ENCODE measurements around the gene ZC3H7A. TPM values are rescaled to one million over a fixed set of nuclear protein-coding genes. Genes with fewer than 3 reads are reported as not detected.

ZC3H7A gene
- total and polyA plus RNA-seq, 9 of the 15 experiments (the other 6 are each of a cell fraction or from before 2014, with no cell fraction given): 19.8 to 49.1 (median 28.2) TPM

GRCh38 chr16:11742536-11743307, 54.3 kb downstream of the ZC3H7A start, which contains the start of gene TXNDC11 (continued):
- TF ChIP-seq, protein P1, sequence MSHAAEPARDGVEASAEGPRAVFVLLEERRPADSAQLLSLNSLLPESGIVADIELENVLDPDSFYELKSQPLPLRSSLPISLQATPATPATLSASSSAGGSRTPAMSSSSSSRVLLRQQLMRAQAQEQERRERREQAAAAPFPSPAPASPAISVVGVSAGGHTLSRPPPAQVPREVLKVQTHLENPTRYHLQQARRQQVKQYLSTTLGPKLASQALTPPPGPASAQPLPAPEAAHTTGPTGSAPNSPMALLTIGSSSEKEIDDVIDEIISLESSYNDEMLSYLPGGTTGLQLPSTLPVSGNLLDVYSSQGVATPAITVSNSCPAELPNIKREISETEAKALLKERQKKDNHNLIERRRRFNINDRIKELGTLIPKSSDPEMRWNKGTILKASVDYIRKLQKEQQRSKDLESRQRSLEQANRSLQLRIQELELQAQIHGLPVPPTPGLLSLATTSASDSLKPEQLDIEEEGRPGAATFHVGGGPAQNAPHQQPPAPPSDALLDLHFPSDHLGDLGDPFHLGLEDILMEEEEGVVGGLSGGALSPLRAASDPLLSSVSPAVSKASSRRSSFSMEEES (CRISPR knock-in tag; IDR thresholded peaks at IDR 0.05): no peak
- TF ChIP-seq KLF13 (tag; IDR thresholded peaks at IDR 0.05; ENCODE audit: borderline replicate concordance, low read depth) (no peak), NR2C2 (CRISPR knock-in tag; IDR thresholded peaks at IDR 0.05) (peak; percentile 82), NR2C2 (tag; IDR thresholded peaks at IDR 0.05) (peak; percentile 94), ZKSCAN8 (CRISPR knock-in tag; IDR thresholded peaks at IDR 0.05) (no peak), HCFC1 (IDR thresholded peaks at IDR 0.05; ENCODE audit: low read depth, low read length) (peak; percentile 38; the same call in 1 of the 2 replicates), ZBTB7A (IDR thresholded peaks at IDR 0.05; ENCODE audit: borderline replicate concordance, control insufficient read depth, low read depth, low read length) (peak; percentile 86), ZNF830 (CRISPR knock-in tag; IDR thresholded peaks at IDR 0.05) (0 out of 2 replicates have a peak, but pooled peaks have one; percentile 65), FOXJ2 (tag; IDR thresholded peaks at IDR 0.05) (0 out of 2 replicates have a peak, but pooled peaks have one; percentile 44), ELF1 (tag; IDR thresholded peaks at IDR 0.05) (no peak), GTF2A2 (tag; IDR thresholded peaks at IDR 0.05) (peak; percentile 63; the same call in 1 of the 2 replicates), ZNF217 (CRISPR knock-in tag; IDR thresholded peaks at IDR 0.05) (no peak)
- TF ChIP-seq, protein P2, sequence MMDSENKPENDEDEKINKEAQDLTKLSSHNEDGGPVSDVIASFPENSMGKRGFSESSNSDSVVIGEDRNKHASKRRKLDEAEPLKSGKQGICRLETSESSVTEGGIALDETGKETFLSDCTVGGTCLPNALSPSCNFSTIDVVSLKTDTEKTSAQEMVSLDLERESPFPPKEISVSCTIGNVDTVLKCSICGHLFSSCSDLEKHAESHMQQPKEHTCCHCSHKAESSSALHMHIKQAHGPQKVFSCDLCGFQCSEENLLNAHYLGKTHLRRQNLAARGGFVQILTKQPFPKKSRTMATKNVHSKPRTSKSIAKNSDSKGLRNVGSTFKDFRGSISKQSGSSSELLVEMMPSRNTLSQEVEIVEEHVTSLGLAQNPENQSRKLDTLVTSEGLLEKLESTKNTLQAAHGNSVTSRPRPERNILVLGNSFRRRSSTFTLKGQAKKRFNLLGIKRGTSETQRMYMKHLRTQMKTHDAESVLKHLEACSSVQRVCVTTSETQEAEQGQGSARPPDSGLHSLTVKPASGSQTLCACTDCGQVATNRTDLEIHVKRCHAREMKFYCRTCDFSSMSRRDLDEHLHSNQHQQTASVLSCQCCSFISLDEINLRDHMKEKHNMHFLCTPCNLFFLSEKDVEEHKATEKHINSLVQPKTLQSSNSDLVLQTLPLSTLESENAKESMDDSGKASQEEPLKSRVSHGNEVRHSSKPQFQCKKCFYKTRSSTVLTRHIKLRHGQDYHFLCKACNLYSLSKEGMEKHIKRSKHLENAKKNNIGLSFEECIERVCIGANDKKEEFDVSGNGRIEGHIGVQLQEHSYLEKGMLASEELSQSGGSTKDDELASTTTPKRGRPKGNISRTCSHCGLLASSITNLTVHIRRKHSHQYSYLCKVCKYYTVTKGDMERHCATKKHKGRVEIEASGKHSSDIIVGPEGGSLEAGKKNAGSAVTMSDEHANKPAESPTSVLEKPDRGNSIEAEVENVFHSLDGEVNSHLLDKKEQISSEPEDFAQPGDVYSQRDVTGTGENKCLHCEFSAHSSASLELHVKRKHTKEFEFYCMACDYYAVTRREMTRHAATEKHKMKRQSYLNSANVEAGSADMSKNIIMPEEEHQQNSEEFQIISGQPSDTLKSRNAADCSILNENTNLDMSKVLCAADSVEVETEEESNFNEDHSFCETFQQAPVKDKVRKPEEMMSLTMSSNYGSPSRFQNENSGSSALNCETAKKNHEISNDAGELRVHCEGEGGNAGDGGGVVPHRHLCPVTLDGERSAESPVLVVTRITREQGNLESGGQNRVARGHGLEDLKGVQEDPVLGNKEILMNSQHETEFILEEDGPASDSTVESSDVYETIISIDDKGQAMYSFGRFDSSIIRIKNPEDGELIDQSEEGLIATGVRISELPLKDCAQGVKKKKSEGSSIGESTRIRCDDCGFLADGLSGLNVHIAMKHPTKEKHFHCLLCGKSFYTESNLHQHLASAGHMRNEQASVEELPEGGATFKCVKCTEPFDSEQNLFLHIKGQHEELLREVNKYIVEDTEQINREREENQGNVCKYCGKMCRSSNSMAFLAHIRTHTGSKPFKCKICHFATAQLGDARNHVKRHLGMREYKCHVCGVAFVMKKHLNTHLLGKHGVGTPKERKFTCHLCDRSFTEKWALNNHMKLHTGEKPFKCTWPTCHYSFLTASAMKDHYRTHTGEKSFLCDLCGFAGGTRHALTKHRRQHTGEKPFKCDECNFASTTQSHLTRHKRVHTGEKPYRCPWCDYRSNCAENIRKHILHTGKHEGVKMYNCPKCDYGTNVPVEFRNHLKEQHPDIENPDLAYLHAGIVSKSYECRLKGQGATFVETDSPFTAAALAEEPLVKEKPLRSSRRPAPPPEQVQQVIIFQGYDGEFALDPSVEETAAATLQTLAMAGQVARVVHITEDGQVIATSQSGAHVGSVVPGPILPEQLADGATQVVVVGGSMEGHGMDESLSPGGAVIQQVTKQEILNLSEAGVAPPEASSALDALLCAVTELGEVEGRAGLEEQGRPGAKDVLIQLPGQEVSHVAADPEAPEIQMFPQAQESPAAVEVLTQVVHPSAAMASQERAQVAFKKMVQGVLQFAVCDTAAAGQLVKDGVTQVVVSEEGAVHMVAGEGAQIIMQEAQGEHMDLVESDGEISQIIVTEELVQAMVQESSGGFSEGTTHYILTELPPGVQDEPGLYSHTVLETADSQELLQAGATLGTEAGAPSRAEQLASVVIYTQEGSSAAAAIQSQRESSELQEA (IDR thresholded peaks at IDR 0.05; ENCODE audit: low read depth): no peak
- TF ChIP-seq, protein P3, sequence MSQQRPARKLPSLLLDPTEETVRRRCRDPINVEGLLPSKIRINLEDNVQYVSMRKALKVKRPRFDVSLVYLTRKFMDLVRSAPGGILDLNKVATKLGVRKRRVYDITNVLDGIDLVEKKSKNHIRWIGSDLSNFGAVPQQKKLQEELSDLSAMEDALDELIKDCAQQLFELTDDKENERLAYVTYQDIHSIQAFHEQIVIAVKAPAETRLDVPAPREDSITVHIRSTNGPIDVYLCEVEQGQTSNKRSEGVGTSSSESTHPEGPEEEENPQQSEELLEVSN (IDR thresholded peaks at IDR 0.05; ENCODE audit: borderline replicate concordance in 1 of 2, extremely low read depth in 1 of 2, insufficient read depth in 1 of 2, insufficient read length in 1 of 2, low read depth in 1 of 2, low read length in 1 of 2, poor library complexity in 1 of 2, severe bottlenecking in 1 of 2): peak in 1 of 2 experiments; percentile 10
